AML-193 (cell line): Measurements from ENCODE around the gene NOTUM.
"Not testable (repeated sequence)": the region's sequence is repeated elsewhere in the genome, so short reads cannot be mapped to it uniquely, and the experiment has no call there.

Experiments
- DNase-seq, 2 experiments: peaks; one replicate each; lab custom pipeline; 2025; lab: John Stamatoyannopoulos, UW

NOTUM gene

DNA sequence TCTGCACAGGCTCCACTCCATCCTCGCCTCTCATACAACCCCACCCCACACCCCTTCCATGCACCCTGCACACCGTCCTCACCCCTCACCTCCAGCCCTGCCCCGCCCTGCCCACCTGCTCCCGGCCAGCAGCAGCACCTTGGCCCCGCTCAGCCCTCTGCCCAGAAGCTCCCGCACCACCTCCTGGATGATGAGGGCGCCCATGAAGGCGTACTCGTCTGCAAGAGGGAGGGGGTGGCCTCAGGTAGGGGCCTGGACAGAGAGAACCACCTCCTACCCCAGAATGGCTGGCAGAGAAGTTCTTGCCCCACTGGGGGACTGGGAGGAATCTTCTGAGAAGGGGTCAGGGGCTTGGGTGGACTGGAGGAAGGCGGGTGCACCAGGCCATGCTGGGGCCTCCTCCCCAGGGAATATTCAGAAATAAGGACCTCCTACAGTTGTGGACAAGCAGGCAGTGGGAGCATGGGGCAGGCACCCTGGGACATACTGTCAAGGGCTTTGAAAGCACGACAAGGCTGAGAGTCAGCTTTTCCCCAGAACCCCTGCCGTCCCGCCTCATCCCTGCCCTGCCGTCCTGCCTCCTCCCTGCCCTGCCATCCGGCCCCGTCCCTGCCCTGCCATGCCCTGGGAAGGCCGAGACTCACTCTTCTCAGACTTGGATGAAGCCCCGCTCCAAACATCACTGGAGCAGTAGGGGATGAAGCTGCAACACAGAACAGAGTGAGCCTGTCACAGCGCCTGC is 3.1 kb downstream of the NOTUM start:
- no peak for DNase-seq

- no peak for DNase-seq
Measured at GRCh38 chr17:81956607-81957589, 4.1 kb downstream of the NOTUM start.

DNA sequence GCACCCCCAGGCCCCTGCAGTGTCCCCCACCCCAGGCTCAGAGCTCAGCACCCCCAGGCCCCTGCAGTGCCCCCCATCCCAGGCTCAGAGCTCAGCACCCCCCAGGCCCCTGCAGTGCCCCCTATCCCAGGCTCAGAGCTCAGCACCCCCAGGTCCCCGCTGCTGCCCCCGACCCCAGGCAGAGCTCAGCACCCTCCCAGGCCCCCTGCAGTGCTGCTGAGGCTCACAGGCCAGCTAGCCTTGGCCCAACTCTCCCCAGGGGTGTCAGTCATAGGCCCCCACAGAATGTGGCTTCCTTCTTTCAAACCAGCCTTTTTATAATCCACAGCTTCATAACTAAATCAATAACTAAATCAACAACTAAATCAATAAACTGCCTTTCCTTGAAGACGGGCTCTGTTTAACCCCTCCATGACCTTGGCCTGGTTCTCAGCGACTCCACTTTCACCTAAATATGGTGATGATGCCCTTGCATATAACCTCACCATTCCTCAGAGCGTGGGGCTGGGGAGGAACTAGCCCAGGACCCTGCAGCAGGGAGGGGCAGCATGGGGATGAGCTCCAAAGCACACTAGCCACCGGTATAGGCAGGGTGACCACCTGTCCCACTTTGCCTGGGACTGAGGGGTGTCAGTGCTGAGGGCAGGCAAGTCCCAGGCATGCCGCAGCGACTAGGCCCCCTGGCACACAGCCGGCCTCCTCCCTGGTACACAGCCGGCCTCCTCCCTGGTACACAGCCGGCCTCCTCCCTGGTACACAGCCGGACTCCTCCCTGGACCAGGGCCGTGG is 5.0 kb downstream of the NOTUM start:
- DNase-seq: no peak

DNA sequence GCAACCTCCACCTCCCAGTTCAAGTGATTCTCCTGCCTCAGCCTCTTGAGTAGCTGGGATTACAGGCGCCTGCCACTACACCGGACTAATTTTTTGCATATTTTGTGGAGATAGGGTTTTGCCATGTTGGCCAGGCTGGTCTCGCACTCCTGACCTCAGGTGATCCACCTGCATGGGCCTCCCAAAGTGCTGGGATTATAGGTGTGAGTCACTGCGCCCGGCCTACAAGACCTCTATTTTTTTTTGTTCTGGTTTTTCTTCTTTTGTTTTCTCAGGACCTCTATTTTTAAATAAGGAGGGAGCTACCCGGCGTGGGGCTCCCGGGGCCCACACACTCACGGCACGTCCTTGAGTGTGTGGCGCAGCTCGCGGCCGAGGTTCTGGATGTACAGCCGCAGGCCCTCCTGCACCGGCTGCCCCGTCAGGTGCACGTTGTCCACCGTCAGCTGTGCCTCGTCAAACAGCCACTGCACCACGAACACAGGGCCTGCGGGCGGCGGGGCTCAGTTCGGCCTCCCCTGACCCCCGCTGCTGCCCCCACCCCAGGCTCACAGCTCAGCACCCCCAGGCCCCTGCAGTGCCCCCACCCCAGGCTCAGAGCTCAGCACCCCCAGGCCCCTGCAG is 5.8 kb downstream of the NOTUM start:
- DNase-seq: no peak

GRCh38 chr17:81954131-81955057 is 6.6 kb downstream of the NOTUM start:
- no peak for DNase-seq

GRCh38 chr17:81953443-81953842 is 7.5 kb downstream of the NOTUM start:
- DNase-seq: not testable (repeated sequence)

GRCh38 chr17:81952792-81953228 is 8.2 kb downstream of the NOTUM start:
- DNase-seq: no peak

DNA sequence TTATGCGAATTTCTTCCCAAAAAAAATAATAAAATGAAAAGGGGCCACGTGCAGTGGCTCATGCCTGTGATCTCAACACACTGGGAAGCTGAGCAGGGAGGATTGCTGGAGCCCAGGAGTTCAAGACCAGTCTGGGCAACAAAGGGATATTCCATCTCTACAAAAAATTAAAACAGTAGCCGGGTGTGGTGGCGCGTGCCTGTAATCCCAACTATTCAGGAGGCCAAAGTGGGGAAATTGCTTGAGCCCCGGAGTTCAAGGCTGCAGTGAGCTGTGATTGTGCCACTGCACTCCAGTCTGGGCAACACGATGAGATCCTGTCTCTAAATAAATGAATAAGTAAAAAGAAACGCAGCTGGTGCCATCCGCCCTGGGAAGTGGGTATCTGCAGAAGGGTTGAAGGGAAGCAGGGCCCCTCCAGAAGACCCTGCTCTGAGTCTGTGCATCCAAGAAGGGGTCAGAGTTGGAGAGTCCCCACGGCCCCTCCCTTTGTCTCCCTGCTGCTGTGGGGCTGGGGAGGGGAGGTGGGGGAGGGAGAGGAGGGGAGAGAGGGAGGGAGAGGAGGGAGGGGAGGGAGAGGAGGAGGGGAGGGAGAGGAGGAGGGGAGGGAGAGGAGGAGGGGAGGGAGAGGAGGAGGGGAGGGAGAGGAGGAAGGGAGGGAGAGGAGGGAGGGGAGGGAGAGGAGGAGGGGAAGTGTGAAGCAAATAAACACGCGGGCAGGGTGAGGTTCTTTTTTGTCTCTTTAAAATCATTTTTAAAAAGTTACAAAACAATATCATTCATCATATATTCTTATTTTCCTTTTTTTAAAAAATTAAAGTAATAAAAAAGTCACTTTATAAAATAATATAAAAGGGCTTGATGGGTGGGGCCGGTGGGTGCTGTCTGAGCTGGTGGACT is 9.0 kb downstream of the NOTUM start:
- DNase-seq: no peak

DNA sequence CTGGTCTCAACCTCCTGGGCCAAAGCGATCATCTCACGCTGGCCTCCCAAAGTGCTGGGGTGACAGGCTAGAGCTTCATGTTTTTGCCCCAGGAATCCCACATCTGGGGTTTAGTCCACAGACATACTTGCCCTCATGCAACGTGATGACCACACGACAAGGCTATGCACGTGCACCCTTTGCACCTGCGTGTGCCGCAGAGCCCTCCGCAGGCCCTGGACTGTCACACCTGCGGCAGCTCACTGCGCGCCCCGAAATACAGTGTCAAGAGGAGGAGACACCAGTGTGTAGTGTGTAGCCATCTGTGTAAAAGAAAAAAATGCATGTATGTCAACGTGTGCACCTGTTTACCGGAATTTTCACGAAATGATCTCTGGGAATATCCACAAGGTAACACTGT is 10.5 kb downstream of the NOTUM start:
- DNase-seq: no peak

GRCh38 chr17:81948635-81949378 is 12.2 kb downstream of the NOTUM start:
- DNase-seq: no peak

GRCh38 chr17:81947189-81947588 is 13.8 kb downstream of the NOTUM start, which contains the start of gene MYADML2:
TSS of gene MYADML2 (minus strand) at chr17:81947233. CDS start at chr17:81941741, 5,492 bp downstream.
- DNase-seq: no peak

DNA sequence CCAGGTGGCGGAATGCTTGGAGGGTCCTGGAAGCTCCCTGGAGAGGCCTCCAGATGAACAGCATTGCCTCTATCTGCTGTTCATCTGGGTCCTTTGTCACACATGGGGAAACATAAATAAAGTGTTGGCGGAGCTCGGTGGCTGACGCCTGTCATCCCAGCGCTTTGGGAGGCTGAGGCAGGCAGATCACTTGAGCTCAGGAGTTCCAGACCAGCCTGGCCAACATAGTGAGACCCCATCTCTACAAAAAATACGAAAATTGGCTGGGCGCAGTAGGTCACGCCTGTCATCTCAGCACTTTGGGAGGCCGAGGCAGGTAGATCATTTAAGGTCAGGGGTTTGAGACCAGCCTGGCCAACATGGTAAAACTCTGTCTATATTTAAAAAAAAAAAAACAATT is 16.1 kb downstream of the NOTUM start:
- DNase-seq: no peak

GRCh38 chr17:81942167-81942553 is 18.8 kb downstream of the NOTUM start:
- no peak for DNase-seq

DNA sequence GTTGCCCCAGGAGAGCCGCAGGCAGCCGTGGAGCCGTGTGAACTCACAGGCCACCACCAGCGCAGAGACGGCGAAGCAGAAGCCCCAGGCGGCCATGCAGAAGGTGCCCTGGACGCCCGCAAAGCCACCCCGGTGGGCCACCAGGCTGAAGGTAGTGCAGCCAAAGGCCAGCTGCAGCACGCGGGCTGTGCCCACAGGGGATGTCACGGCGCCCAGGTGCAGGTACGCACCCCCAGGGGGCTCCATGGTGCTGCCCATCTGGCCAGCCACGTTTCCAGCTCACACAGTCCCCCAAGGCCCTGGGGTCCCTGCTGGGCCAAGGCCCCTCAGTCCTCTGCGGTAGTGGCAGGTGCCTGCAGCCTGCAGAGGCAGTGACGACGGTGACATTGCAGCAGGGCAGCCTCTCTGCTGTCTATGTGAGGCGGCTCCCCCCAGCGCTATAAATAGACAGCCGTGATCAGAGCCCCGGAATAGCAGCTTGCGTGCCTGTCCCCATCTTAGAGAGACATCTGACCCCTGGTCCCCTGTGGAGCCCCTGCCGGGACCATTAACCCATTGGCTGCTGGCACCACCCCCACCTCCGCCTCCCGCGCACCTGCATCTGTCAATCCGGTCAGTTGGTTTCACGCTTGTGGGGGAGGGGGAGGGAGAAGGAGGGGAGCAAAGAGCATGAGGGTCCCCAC is 19.4 kb downstream of the NOTUM start:
- no peak for DNase-seq

DNA sequence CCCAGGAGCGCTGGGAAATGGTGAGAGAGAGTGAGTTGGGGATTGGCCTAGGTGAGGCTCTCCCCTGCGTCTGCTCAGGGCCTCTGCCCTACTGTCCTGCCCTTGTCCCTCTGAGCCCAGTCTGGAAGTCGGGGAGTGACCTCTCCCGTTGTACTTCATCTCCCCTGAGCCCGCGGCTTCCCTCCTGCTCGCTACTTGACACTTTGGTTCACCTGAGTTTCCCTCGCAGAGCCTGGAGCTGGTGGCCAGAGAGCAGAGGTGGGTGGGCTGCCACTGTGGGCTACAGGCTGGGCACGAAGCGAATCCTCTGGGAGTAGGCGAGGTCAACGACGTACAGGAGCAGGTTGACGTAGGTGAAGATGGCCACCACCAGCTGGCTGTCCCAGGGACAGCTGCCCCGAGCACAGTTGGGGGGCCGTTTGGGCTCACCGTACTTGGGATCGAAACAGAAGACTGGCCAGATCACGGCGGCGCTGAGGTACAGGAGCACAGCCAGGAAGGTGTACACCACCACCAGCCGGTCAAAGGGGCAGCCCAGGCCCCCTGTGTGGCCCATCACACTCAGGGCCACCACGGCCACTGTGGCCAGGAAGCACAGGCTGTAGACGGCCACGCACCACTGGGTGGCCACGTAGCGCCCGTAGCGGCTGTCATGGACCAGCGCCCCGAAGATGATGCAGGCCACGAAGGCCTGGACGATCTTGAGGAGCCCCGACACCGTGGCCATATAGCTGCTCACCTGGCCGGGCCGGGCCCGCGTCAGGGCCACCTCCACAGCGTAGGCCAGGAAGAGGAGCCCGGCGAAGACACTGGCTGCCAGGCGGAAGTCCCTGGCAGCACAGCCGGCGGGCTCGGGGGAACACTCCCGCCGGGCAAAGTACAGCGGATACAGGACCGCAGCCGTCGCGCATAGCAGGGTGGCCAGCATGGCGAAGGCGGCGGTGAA is 20.2 kb downstream of the NOTUM start:
- DNase-seq: no peak

DNA sequence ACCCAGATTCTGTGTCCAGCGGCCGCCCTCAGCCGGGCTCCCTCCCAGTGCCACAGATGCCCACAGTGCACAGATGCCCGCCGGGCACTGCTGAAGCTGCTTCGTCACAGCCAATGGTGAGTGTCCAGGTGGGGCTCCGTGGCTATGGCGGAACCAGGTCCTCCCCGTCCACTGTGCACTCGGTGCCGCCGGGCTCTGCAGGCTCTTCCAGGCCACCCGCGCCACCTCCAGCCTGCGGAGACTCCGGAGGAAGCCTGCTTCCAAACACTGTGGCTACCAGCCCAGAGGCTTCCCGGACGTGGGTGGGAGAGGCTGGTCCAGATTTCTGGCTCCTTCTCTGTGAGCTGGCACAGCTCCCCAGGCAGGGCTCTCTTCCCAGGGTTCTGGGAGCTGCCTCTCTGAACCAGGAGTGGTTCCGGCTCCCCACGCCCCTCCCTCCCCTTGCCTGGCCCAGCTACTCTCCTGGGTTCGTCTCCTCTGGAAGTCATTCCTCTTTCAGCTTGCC is 21.1 kb downstream of the NOTUM start:
- no peak for DNase-seq

GRCh38 chr17:81939218-81939617 is 21.8 kb downstream of the NOTUM start:
- DNase-seq: no peak
